ENCODE measurements around the gene PLA2G5.

DNA sequence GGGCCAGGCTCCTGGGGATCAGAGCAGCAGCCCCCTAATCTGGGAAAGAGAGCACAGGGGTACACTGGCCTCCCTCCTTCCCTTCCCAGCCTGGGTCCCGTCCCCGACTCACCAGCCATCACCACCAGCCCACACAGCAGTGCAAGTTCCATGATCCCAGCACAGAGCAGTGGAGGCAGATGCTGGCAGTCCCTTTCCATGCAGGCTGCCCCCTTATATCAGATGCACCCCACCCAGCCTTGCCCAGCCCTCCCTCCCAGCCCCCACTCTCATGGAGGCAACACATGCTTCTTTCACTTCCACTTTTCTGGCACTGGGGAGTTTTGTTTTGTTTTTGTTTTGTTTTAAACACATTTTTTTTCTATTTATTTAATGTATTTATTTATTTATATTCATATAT is 49.4 kb downstream of the PLA2G5 start, which contains the start of gene PLA2G2D:
- no peak for TF ChIP-seq POLR2A (IDR thresholded peaks at IDR 0.05)
- TF ChIP-seq, protein P1, sequence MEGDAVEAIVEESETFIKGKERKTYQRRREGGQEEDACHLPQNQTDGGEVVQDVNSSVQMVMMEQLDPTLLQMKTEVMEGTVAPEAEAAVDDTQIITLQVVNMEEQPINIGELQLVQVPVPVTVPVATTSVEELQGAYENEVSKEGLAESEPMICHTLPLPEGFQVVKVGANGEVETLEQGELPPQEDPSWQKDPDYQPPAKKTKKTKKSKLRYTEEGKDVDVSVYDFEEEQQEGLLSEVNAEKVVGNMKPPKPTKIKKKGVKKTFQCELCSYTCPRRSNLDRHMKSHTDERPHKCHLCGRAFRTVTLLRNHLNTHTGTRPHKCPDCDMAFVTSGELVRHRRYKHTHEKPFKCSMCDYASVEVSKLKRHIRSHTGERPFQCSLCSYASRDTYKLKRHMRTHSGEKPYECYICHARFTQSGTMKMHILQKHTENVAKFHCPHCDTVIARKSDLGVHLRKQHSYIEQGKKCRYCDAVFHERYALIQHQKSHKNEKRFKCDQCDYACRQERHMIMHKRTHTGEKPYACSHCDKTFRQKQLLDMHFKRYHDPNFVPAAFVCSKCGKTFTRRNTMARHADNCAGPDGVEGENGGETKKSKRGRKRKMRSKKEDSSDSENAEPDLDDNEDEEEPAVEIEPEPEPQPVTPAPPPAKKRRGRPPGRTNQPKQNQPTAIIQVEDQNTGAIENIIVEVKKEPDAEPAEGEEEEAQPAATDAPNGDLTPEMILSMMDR (IDR thresholded peaks at IDR 0.05): no peak

All from thyroid gland (tissue), 4 donors.